Large intestine (tissue), 3 donors: ENCODE data around the gene FAM228A. TPM values are rescaled to one million over a fixed set of nuclear protein-coding genes. Genes with fewer than 3 reads are reported as not detected.

Source experiments
- DNase-seq, 2 donors: peaks; one replicate each; pipeline versions ENCODE4 v3.0.0 to v3.0.0-alpha.2; 2013
- H3K27ac ChIP-seq: one replicate; pipeline ENCODE4 v1.5.1; 2013; ENCODE audit warnings: low read length
- H3K27me3 ChIP-seq: 2 replicates; pipeline ENCODE4 v1.6.1; 2013; ENCODE audit warnings: low read length; ENCODE audit not compliant: control insufficient read depth, insufficient read depth
- H3K36me3 ChIP-seq: 2 replicates; pipeline ENCODE4 v1.6.1; 2013; ENCODE audit warnings: low read length; ENCODE audit not compliant: control insufficient read depth, insufficient read depth
- H3K4me1 ChIP-seq: one replicate; pipeline ENCODE4 v1.6.1; 2013; ENCODE audit warnings: low read length; ENCODE audit not compliant: control insufficient read depth, insufficient read depth
- H3K4me3 ChIP-seq: one replicate; pipeline ENCODE4 v1.5.1; 2013; ENCODE audit warnings: low read length
- H3K9me3 ChIP-seq: one replicate; pipeline ENCODE4 v1.6.1; 2013; ENCODE audit warnings: mild to moderate bottlenecking, low read depth, low read length, moderate library complexity; ENCODE audit not compliant: control insufficient read depth
- WGBS: methylation state at CpG from one replicate; pipeline ENCODE4 v1.1.5; 2013; ENCODE audit warnings: low lambda C conversion rate; ENCODE audit not compliant: insufficient coverage; 5-methylcytosine and 5-hydroxymethylcytosine counted together
- polyA plus RNA-seq: library from polyadenylated mRNA; unstranded; fragments of 120-200 nt; gene quantifications from one replicate; pipeline ENCODE4 v1.2.1, GENCODE V29; 2013

Gene FAM228A
- polyA plus RNA-seq, 1 donor = 0.12 TPM

GRCh38 chr2:24206242-24206641 is 31.4 kb downstream of the FAM228A start:
- DNase-seq = no peak
- H3K36me3 ChIP-seq = peaks cover 66% of the 10 kb centered on the region
- H3K4me3 ChIP-seq = no peak overlapping the region
- no peaks in the 10 kb centered on the region for H3K4me1 ChIP-seq
- no peak overlapping the region for H3K27ac ChIP-seq
- no peaks in the 10 kb centered on the region for H3K27me3 ChIP-seq
- WGBS = no CpG with 5 or more reads among the region's 6 CpGs
- H3K9me3 ChIP-seq = no peaks in the 10 kb centered on the region

- no peak overlapping the region for H3K4me3 ChIP-seq
- H3K4me1 ChIP-seq = no peaks in the 10 kb centered on the region
- no peak overlapping the region for H3K27ac ChIP-seq
- WGBS = 86% methylated on average over 7 of the region's 8 CpGs
- no peak for DNase-seq
- no peaks in the 10 kb centered on the region for H3K27me3 ChIP-seq
- peaks cover 65% of the 10 kb centered on the region for H3K36me3 ChIP-seq
- H3K9me3 ChIP-seq = no peaks in the 10 kb centered on the region
Measured at GRCh38 chr2:24206714-24207113, 31.9 kb downstream of the FAM228A start.

GRCh38 chr2:24207359-24207758 is 32.5 kb downstream of the FAM228A start:
- DNase-seq = no peak
- WGBS = no CpG with 5 or more reads among the region's 11 CpGs
- H3K27me3 ChIP-seq = no peaks in the 10 kb centered on the region
- no peak overlapping the region for H3K27ac ChIP-seq
- H3K4me3 ChIP-seq = no peak overlapping the region
- peaks cover 71% of the 10 kb centered on the region for H3K36me3 ChIP-seq
- no peaks in the 10 kb centered on the region for H3K4me1 ChIP-seq
- no peaks in the 10 kb centered on the region for H3K9me3 ChIP-seq

GRCh38 chr2:24208490-24208889 is 33.6 kb downstream of the FAM228A start:
- peaks cover 71% of the 10 kb centered on the region for H3K36me3 ChIP-seq
- H3K27ac ChIP-seq = no peak overlapping the region
- no peaks in the 10 kb centered on the region for H3K9me3 ChIP-seq
- 100% methylated on average over 3 of the region's 16 CpGs for WGBS
- DNase-seq = no peak
- no peaks in the 10 kb centered on the region for H3K27me3 ChIP-seq
- H3K4me3 ChIP-seq = no peak overlapping the region
- H3K4me1 ChIP-seq = no peaks in the 10 kb centered on the region

GRCh38 chr2:24209389-24210105 is 34.7 kb downstream of the FAM228A start:
- WGBS = 92% methylated on average over 4 of the region's 17 CpGs
- Histone ChIP-seq H3K27ac (no peak overlapping the region), H3K4me1 (no peaks in the 10 kb centered on the region), H3K9me3 (no peaks in the 10 kb centered on the region), H3K36me3 (peaks cover 60% of the 10 kb centered on the region), H3K27me3 (no peaks in the 10 kb centered on the region), H3K4me3 (no peak overlapping the region)
- no peak for DNase-seq

- H3K4me1 ChIP-seq = no peaks in the 10 kb centered on the region
- H3K36me3 ChIP-seq = peaks cover 55% of the 10 kb centered on the region
- H3K27ac ChIP-seq = no peak overlapping the region
- H3K27me3 ChIP-seq = no peaks in the 10 kb centered on the region
- H3K4me3 ChIP-seq = no peak overlapping the region
- DNase-seq = no peak
- whole genome bisulfite sequencing = no CpG with 5 or more reads among the region's 2 CpGs
- H3K9me3 ChIP-seq = no peaks in the 10 kb centered on the region
Measured at GRCh38 chr2:24210106-24210455, 35.2 kb downstream of the FAM228A start.

- H3K4me3 ChIP-seq = no peak overlapping the region
- no peaks in the 10 kb centered on the region for H3K27me3 ChIP-seq
- no peak overlapping the region for H3K27ac ChIP-seq
- H3K9me3 ChIP-seq = no peaks in the 10 kb centered on the region
- H3K4me1 ChIP-seq = no peaks in the 10 kb centered on the region
- WGBS = 93% methylated on average over 3 of the region's 21 CpGs
- peaks cover 50% of the 10 kb centered on the region for H3K36me3 ChIP-seq
- DNase-seq = no peak
Measured at GRCh38 chr2:24210723-24211122, 35.9 kb downstream of the FAM228A start.

- Histone ChIP-seq H3K9me3 (no peaks in the 10 kb centered on the region), H3K4me1 (no peaks in the 10 kb centered on the region), H3K27me3 (no peaks in the 10 kb centered on the region), H3K4me3 (no peak overlapping the region), H3K36me3 (peaks cover 53% of the 10 kb centered on the region), H3K27ac (no peak overlapping the region)
- DNase-seq = no peak
- WGBS = no CpG with 5 or more reads among the region's 7 CpGs
Measured at GRCh38 chr2:24211408-24211807, 36.6 kb downstream of the FAM228A start.

GRCh38 chr2:24214880-24215279 is 40.0 kb downstream of the FAM228A start:
- WGBS = 89% methylated on average over 3 of the region's 3 CpGs
- H3K4me1 ChIP-seq = no peaks in the 10 kb centered on the region
- H3K36me3 ChIP-seq = peaks cover 47% of the 10 kb centered on the region
- H3K27ac ChIP-seq = no peak overlapping the region
- no peak overlapping the region for H3K4me3 ChIP-seq
- DNase-seq = no peak
- H3K9me3 ChIP-seq = no peaks in the 10 kb centered on the region
- H3K27me3 ChIP-seq = no peaks in the 10 kb centered on the region

GRCh38 chr2:24220554-24221291 is 45.9 kb downstream of the FAM228A start:
- Histone ChIP-seq H3K27ac (no peak overlapping the region), H3K9me3 (no peaks in the 10 kb centered on the region), H3K27me3 (no peaks in the 10 kb centered on the region), H3K4me3 (no peak overlapping the region), H3K36me3 (peaks cover 32% of the 10 kb centered on the region), H3K4me1 (no peaks in the 10 kb centered on the region)
- no peak for DNase-seq
- WGBS = no CpG with 5 or more reads among the region's 20 CpGs
